ENCODE measurements around the gene NRXN3.

Gene NRXN3

GRCh38 chr14:79419571-79420327, 1249.6 kb downstream of the NRXN3 start:
- no peak for DNase-seq (ENCODE audit: low read depth)

DNA sequence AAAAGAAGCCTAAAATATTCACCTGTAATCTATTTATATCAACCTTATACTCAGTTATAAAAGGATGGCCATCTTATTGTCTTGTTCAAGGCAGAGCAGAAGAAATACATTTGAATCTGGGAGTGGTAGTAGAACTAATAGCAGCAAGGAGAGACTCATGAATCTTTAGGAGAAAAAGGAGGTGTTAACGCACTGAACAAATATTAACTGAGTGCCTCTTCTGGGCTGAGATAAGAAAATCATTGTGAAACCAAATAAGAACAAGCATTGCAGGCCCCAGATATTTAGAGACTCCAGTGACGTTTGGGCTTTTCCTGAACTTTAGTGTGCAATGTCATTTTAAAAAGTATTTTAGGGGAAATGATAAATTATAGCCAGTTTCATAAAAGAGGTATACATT, 1250.6 kb downstream of the NRXN3 start:
- no peak for DNase-seq (ENCODE audit: low read depth)

- DNase-seq (ENCODE audit: low read depth) = no peak
These were observed 1251.6 kb downstream of the NRXN3 start for GRCh38 chr14:79421811-79422210.

- no peak for DNase-seq (ENCODE audit: low read depth)
These were observed 1254.3 kb downstream of the NRXN3 start for GRCh38 chr14:79424462-79424861.

DNA sequence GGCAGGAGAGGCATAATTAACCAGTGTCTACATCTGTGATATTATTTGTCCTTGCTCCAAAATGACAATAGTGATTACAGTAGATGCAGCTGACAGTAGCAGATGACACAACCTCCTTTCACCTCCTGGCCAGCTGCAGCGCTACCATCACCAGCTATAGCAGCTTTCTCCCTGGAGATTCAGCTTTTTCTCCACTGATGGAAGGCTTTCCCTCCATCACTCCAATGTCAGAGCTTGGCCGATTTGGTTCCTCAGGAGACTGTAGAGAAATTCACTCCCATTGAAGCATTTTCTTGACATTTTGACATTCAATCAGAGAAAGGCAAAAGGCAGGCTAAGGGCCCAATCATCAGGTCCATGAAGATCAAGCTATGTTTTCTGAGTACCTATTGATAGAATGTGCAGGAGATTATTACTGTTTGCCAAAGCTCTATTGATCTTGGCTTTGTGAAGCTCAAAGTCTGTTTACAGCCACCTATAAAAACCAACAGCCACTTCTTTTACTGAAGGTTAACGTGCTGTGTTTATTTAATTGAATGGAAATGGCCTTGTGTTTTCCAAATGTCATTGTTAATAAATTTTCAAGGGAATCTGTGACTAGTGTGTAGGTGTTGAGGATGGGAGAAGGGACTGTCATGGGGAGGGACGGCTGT, 1256.1 kb downstream of the NRXN3 start:
- no peak for DNase-seq (ENCODE audit: low read depth)

DNA sequence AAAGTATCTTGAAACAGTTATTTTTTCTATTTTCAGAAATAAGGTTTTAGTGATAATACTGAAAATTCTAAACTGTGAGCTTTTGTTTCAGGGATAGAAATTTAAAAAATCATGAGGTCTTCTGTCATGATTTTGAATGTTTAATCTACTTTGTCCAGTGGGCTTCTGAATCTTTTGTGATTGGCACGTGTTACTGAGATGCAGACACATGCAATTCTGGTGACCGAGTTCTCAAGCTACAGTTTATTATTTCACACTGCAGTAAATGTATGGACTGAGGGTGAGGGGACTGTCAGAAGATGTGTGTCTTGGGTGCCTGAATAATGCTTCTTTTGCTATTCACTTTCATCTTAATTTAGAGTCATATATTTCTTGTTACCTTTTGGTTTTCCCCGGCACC, 1262.5 kb downstream of the NRXN3 start:
- DNase-seq (ENCODE audit: low read depth) = no peak

DNA sequence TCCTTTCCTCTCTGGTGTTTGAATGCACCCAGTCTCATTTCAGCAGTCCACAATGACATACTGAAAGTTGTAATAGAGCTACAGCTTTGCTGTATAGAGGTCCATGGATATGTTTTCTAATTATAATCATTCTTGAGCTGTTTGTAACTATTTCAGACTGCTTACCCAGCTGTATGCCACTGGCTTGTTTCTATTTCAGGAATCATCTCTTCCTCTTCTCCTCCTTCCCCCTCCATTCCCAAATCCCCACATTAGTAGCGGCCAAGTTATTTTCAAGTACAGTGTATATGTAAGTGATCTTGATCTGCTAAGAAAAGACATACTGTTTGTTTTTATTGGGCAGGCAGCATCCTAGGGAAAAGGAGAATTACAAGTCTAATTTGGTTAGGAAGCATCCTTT, 1266.2 kb downstream of the NRXN3 start:
- no peak for DNase-seq (ENCODE audit: low read depth)

DNA sequence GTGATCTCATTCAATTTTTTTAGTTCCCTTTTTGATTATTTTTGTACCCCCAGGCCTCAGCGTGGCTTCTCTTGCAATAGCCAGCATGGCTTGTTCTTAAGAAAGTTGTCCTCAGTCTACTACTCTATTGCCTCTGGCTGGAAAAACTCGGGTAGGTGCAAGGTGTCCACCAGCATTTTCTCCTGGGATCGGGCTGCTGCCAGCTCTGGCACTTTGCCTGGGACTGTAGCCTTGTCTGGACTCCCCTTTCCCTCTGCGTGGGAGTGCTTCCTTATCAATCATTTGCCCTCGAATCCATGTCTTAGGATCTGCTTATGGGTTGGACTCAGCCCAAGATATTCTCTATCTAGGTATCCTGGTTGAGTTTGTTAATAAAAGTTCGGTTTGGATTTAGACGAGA, 1267.8 kb downstream of the NRXN3 start:
- DNase-seq (ENCODE audit: low read depth) = no peak

GRCh38 chr14:79438696-79439342, 1268.6 kb downstream of the NRXN3 start:
- no peak for DNase-seq (ENCODE audit: low read depth)

- DNase-seq (ENCODE audit: low read depth) = no peak
These were observed 1272.6 kb downstream of the NRXN3 start for GRCh38 chr14:79442786-79443185.

DNA sequence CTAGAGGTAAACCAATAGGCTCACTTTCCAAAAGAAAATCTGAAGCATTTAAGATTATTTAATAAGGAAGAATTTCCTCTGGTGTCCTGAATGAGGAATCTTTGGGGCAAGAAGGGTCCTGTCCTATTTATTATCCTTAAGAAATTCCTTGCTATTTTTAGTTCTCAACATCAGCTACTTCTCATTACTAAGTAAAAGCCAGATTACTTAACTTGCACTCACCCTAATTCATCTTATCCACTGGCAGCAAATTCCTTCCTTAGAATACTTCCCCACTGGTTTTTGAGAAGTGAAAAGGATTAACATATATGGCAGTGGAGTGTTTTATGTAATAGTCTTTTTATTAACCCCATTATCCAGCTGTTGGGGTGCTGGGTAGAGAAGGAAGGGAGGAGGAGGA, 1273.4 kb downstream of the NRXN3 start:
- DNase-seq (ENCODE audit: low read depth) = no peak

- DNase-seq (ENCODE audit: low read depth) = no peak
These were observed 1278.8 kb downstream of the NRXN3 start for GRCh38 chr14:79448960-79449359.

DNA sequence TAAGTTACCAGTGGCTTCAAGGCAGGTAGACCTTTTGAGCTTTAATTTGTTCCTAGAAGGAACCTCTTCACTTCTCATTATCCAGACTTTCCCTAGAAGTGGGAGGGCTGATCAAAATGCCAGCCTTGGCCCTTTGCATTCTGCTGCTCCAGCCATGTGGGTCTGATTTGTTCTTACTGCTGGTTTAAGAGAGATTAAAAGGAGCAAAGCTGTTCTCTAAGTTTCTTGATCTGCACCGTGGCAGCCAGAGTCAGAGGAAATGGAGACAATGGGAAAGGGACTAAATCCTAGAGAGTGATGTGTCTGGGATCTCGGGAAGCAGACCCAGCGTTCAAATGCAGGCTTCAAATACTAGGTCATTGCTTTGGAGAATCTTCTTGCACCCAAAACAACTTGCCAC, 1281.4 kb downstream of the NRXN3 start:
- DNase-seq (ENCODE audit: low read depth) = no peak

DNA sequence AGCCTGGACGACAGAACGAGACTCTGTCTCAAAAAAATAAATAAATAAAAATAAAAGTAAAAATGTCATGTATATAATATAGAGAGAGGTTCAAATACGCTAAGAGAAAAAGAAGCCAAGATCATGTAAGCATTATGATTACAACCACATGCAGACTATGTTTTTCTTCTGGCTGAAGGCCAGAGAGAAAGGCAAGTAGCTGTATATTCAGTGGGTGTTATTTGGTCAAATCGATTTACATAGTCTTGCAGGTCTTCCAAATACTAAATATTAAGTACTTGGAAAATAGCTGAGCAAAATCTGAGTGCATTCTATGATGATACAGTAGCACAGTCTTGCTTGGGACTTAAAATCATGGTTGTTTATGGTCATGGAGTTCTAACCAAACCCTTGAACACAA, 1283.1 kb downstream of the NRXN3 start:
- DNase-seq (ENCODE audit: low read depth) = no peak

- no peak for DNase-seq (ENCODE audit: low read depth)
These were observed 1294.3 kb downstream of the NRXN3 start for GRCh38 chr14:79464468-79464867.

DNA sequence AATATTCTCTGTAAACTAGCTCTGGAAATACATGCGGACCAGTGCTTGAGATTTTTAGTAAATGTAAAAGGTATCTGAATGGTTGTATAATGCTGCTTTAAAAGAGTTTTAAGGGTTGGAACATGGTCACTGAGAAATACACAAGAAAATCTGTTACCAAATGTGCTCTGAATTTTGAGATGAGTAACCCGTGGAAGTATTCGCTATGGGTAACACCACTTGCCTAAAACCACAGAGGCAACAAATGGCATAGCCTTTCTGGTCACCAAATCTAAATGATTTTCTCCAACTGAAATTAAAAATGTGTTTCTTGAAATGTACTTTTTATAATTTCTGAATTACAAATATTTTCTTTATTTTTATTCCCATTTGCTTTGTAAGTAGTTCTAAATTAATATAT, 1295.5 kb downstream of the NRXN3 start:
- DNase-seq (ENCODE audit: low read depth) = no peak

DNA sequence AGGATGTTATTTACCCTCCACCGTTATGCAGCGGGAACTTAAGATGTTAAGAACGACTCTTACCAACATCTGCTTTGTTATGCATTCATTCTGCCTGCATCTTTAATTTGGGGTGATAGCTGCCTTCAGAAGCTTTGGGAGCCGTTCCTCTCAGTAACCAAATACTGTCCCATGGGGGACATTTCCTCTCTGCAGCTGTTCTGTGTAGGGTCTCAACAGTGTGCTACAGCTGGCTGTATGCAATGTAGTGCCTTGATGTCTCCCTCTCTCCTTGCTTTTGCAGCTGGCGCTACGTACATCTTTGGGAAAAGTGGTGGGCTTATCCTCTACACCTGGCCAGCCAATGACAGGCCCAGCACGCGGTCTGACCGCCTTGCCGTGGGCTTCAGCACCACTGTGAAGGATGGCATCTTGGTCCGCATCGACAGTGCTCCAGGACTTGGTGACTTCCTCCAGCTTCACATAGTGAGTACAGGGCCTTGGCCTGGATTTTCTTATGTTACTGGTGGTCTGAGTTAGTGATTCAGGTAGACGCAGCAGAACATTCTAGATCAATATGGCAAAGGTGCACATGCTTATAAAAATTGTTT, 1296.9 kb downstream of the NRXN3 start:
- no peak for DNase-seq (ENCODE audit: low read depth)

- no peak for DNase-seq (ENCODE audit: low read depth)
These were observed 1297.7 kb downstream of the NRXN3 start for GRCh38 chr14:79467835-79468234.

GRCh38 chr14:79468486-79468885, 1298.3 kb downstream of the NRXN3 start:
- no peak for DNase-seq (ENCODE audit: low read depth)

DNA sequence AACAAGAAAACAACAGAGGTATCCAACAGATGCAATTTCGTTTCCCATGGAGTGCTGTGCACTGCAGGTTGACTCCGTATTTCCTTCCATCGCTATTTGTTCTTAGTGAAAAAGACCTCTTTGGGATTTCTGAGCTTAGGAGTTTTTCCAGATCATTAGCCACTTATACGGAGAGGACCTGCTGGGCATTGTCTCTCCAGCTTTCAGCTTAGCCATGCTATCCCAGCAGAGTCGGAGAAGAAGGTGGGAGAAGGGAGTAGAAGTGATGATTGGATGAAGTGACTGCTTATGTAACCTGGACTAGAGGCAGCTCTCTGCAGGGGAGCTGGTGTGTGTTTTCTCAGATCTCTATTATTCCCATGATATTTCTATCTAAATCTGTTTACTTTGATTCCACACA, 1303.5 kb downstream of the NRXN3 start:
- no peak for DNase-seq (ENCODE audit: low read depth)

- DNase-seq (ENCODE audit: low read depth) = no peak
These were observed 1305.8 kb downstream of the NRXN3 start for GRCh38 chr14:79475887-79476532.

GRCh38 chr14:79476552-79476951, 1306.4 kb downstream of the NRXN3 start:
- DNase-seq (ENCODE audit: low read depth) = no peak

DNA sequence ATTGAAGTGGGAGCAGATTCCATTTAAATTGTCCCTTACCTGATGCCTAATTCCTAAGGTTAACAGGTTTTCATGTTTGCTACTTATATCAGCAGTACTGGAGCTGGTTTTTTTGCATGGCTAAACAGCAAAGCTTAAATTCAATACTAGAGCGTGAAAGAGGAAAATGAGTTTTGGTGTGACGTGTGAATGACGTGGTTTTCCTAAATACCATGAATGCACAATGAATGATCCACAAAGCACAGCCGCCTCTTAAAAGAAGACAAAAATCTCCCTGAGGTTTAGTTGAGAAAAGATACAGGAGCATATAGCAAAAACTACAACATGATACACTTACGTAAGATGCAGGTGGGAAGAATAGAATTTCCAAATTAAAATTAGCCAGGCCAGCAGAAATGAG, 1310.0 kb downstream of the NRXN3 start:
- no peak for DNase-seq (ENCODE audit: low read depth)
